ENCODE measurements around the gene OR13C8.

DNA sequence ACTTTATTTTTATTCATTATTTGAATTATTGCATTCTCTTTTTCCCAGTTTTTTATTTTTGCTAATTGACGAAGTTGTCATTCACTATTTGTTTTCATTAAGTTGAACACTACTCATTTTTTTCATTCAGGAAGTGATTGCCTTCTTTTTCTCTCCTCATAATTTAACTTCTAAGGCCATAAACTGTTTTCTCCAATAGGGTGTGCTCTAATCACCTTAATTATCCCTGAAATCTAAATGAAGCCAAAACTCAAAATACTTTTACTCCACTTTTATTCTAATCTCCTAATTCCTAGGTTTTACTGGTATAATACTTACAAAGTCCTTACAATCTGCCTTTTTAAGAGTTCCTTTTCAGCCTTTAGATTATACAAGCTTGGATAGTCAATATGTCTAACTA lies 39.4 kb downstream of the OR13C8 start:
- TF ChIP-seq, protein P1, sequence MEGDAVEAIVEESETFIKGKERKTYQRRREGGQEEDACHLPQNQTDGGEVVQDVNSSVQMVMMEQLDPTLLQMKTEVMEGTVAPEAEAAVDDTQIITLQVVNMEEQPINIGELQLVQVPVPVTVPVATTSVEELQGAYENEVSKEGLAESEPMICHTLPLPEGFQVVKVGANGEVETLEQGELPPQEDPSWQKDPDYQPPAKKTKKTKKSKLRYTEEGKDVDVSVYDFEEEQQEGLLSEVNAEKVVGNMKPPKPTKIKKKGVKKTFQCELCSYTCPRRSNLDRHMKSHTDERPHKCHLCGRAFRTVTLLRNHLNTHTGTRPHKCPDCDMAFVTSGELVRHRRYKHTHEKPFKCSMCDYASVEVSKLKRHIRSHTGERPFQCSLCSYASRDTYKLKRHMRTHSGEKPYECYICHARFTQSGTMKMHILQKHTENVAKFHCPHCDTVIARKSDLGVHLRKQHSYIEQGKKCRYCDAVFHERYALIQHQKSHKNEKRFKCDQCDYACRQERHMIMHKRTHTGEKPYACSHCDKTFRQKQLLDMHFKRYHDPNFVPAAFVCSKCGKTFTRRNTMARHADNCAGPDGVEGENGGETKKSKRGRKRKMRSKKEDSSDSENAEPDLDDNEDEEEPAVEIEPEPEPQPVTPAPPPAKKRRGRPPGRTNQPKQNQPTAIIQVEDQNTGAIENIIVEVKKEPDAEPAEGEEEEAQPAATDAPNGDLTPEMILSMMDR (conservative IDR thresholded peaks at IDR 0.05) = peak; percentile 65
- TF ChIP-seq ZFX (IDR thresholded peaks at IDR 0.05) = no peak

Measured in C4-2B (cell line).